KOPT-K1 (cell line): Measurements from ENCODE around the gene HAND2.

ENCODE experiments used
- H3K27ac ChIP-seq: fragments of 200-600 bp; sonication (generic); 2 replicates; pipeline ENCODE4 v1.5.1; 2016; ENCODE audit warnings: antibody characterized with exemption, mild to moderate bottlenecking, low read depth, low read length; ENCODE audit not compliant: poor library complexity, severe bottlenecking
- H3K36me3 ChIP-seq: fragments of 200-600 bp; sonication (generic); 2 replicates; pipeline ENCODE4 v1.5.1; 2017; ENCODE audit warnings: antibody characterized with exemption, mild to moderate bottlenecking, low read length, moderate library complexity; ENCODE audit not compliant: insufficient read depth
- H3K9me3 ChIP-seq: fragments of 200-600 bp; sonication (generic); 2 replicates; pipeline ENCODE4 v1.5.1; 2017; ENCODE audit warnings: antibody characterized with exemption, low read length, mild to moderate bottlenecking; ENCODE audit not compliant: insufficient read depth, poor library complexity, severe bottlenecking

Gene HAND2

DNA sequence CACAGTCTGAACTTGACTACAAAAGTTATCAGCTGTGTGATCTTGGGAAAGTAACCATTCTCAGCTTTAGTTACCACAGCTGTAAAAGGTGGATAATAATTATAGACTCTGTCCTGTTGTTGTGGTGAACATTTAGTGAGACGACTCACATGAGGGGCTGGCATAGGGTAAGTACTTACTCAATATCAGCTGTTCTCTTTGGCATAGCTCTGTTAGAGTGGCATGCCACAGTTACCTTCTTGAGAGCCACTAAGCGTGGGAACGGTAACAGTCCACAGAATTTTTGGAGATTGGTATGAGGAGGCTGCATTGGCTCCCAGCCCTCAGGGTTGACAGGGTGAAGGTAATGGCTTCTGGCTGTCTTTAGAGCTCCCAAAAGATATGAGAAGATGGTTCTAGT, 13.2 kb upstream of the HAND2 start:
- Histone ChIP-seq H3K36me3 (no peaks in the 10 kb centered on the region), H3K27ac (no peak overlapping the region), H3K9me3 (peaks cover 9% of the 10 kb centered on the region)

- H3K9me3 ChIP-seq: peaks cover 16% of the 10 kb centered on the region
Measured at GRCh38 chr4:173539986-173540385, 10.0 kb upstream of the HAND2 start.

DNA sequence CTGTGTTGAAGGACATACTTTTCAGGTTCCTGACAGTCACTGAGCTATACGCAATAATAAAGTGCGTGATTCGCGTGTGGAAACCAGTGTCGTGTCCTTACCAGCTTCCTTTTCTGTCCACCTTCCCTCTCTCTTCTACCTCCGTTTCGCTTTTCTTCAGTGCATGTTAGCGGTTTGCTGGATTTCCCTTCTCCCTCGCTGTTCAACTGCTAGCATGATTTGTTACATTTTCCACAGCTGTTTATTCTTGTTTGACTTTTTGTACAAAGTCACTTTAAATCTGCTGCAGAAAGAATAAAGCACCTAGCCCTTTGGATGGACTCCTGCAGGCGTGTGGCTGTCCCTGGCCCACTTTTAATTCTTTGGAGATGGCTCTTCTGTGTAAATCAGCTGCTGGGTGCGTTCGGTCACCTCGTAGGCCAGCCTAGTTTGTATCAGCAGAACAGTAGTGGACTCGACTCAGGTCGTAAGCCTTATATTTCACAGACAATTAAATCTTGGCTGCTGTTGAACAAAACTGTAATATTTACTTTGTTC, 8.9 kb upstream of the HAND2 start:
- Histone ChIP-seq H3K9me3 (peaks cover 16% of the 10 kb centered on the region), H3K27ac (no peak overlapping the region), H3K36me3 (no peaks in the 10 kb centered on the region)

More at GRCh38 chr4:173539986-173540385, 10.0 kb upstream of the HAND2 start:
- H3K27ac ChIP-seq: no peak overlapping the region
- H3K36me3 ChIP-seq: no peaks in the 10 kb centered on the region

- Histone ChIP-seq H3K27ac (no peak overlapping the region), H3K36me3 (no peaks in the 10 kb centered on the region), H3K9me3 (peaks cover 16% of the 10 kb centered on the region)
Measured at GRCh38 chr4:173538148-173538908, 8.3 kb upstream of the HAND2 start.

DNA sequence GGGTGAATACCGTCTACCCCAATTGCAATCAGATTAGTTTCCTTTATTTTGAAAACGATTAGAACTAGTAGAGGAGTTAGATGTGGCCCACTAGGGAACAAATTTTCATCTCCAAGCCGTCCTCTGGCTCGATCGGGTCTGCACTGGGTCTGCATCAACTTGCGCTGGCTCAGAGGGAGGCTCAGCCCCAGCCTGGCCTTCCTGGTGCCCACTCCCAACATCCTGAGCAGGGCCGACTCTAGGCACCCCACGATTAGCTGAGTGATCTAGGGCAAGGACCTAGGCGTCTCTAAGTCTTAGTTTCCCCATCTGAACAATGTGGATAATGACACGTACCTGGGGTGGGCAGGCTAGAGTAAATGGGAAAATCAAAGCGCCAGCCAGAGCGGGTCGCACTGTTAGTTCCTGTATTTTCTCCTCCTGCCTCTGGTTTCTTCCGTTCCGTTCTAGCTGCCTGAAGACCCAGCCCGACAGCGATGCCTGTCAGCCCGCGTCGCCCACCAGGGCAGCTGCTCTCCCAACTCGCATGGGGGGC, 7.7 kb upstream of the HAND2 start:
- peaks cover 16% of the 10 kb centered on the region for H3K9me3 ChIP-seq
- H3K27ac ChIP-seq: no peak overlapping the region
- no peaks in the 10 kb centered on the region for H3K36me3 ChIP-seq

- Histone ChIP-seq H3K36me3 (no peaks in the 10 kb centered on the region), H3K9me3 (peaks cover 16% of the 10 kb centered on the region), H3K27ac (no peak overlapping the region)
Measured at GRCh38 chr4:173536808-173537429, 6.9 kb upstream of the HAND2 start.

DNA sequence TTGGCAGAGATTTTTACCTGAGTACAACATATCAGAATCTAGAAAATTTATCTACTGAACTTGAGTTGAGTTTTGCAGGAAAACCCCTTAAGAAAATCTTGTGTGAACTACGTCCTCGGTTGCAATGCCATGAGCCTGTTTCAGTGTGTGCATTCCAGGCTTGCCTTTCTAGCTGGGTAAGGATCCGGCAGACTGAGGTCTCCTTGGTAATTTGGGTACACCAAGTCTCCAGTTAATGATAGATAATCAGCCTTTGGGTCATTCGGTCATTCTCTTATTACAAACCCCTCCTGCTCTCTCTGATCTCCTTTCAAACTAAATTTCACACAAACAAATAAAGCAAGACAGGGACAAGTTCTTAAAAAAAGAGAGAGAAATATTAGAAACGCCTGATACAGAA, 5.9 kb upstream of the HAND2 start:
- no peaks in the 10 kb centered on the region for H3K36me3 ChIP-seq
- peaks cover 16% of the 10 kb centered on the region for H3K9me3 ChIP-seq
- no peak overlapping the region for H3K27ac ChIP-seq

DNA sequence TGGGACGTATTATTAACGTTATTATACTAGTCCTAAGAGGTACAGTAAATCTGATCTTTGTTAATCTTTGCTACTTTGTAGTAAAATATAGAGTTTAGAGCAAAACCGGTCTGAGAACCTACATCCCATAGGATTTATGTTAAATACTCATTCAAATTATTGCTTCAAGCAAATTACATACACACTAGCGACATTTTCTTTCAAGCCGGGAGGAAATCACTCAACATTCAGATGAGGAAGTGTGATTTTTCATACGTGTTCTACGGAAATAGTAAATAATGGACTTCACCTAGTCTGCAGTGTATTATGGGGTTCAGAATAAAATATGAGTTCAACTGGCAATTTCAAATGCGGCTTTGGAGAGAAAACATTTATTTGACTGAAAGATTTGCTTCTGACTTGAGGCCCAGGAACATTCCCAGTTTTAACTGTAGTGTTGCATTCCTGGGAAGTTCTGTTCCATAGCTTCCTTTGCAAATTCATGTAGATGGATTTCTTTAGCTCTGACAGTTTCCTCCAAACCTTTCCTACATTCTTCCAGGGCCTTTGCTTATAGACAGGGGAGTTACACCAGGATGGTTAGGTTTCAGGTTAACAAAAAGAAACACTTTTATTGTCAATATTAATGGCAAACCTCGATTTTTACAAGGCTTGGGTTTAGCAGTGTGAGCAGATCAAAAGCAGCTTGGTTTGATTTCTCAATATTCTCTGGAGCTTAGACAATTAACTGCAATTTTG, 5.3 kb upstream of the HAND2 start:
- Histone ChIP-seq H3K36me3 (no peaks in the 10 kb centered on the region), H3K27ac (no peak overlapping the region), H3K9me3 (peaks cover 16% of the 10 kb centered on the region)

GRCh38 chr4:173534434-173534833, 4.4 kb upstream of the HAND2 start:
- peaks cover 16% of the 10 kb centered on the region for H3K9me3 ChIP-seq
- no peaks in the 10 kb centered on the region for H3K36me3 ChIP-seq
- H3K27ac ChIP-seq: no peak overlapping the region

- Histone ChIP-seq H3K36me3 (no peaks in the 10 kb centered on the region), H3K9me3 (peaks cover 14% of the 10 kb centered on the region), H3K27ac (no peak overlapping the region)
Measured at GRCh38 chr4:173532725-173533511, 2.9 kb upstream of the HAND2 start.

DNA sequence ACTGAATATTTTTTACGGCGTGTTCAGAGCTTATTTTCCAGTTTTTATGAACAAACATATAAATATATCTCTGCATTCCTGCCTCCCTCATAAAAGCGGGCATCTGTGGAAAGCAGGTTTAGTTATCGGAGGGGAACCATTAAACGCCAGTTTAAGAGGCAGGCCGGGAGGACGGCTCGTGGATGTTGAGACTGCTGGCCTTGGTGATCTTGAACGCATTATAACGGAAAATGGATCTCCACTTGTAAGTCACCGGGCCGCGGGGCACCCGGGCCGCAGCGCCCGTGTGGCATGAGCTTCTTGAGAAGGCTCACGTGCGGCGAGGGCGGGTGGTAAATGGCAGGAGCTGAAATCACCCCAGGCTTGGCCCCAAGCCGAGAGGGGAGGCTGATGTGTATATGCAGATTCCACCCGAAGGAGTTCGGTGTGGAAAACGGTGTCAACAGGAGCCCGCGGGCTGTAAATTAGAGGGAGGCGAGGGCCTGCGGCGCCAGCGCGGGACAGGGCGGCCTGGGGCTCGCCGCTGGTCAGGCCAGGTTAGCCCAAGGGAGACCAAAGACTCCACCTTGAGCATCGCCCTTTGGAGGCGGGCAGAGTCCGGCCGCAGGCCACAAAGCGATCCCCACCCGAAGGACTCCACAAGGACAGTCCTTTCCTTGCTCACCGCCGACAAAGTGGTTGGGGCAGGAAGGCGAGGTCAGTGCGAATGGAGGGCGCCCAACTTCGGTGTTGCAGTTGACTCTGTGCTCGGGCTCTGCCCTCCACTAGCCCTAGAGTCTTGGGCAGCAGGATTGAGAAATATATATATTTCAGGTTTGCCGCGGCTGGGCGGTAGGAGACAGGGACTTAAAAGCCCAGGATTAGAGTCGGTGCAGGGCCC, 1.3 kb upstream of the HAND2 start:
- Histone ChIP-seq H3K36me3 (no peaks in the 10 kb centered on the region), H3K9me3 (peaks cover 10% of the 10 kb centered on the region), H3K27ac (no peak overlapping the region)

DNA sequence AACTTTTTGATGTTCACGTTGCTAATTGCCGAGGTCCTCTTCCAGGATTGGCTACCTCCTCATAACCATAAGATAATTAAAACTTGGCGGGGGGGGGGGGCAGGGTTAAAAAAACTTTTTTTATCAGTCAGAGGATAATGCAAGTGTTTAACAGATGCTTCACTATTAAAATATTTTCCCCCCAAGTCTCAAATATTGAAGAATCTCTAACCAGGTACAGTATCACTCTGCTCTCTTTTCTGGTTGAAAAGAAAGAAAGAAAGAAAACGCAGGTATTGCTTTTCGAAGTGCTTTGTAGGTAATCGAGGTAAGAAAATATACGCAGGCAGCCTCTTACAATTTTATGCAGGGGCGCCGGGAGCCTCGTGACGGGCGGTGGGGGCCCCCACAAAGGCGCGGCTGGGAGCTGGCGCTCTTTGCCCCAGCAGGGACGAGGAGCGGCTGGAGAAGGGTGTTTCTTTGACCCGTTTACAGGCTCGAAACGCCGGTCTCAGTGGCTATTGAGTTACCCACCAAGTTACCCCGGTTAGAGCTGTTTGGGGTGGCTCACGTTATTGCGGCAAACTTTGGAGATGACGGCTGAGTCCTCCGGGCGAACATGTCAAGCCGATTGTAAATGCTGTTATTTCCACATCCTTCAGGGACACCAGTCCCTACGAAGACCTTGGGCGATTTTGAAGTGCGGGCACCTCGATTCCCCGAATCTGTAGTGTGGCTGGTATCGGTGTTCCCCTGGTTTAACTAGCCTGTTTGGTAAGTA, 477 bp upstream of the HAND2 start:
- Histone ChIP-seq H3K27ac (no peak overlapping the region), H3K9me3 (peaks cover 10% of the 10 kb centered on the region)

More for the DNA sequence above, 477 bp upstream of the HAND2 start:
- H3K36me3 ChIP-seq: no peaks in the 10 kb centered on the region
